ENCODE data around the gene TBCEL. TPM values are rescaled to one million over a fixed set of nuclear protein-coding genes. Genes with fewer than 3 reads are reported as not detected.

TBCEL gene
- total RNA-seq, 1 experiment from 2014 or later, result 17.7 TPM

- CTCF ChIA-PET, result no interaction called here
- Histone ChIP-seq H3K9me3 (ENCODE audit: control insufficient read depth in 1 of 2, insufficient read depth in 1 of 2, low read depth in 1 of 2, low read length in 2 of 2) (peaks cover 0 to 4% of the 10 kb centered on the region in 2 experiments; a peak in 1 of 4 replicates), H3K9me2 (ENCODE audit: insufficient read depth) (no peaks in the 10 kb centered on the region), H3K4me1 (ENCODE audit: control insufficient read depth in 1 of 2, insufficient read depth in 2 of 2, low read length in 2 of 2) (peaks cover 25 to 32% of the 10 kb centered on the region in 2 experiments), H2AFZ (ENCODE audit: low read depth, low read length, poor library complexity, severe bottlenecking) (no peak overlapping the region), H4K20me1 (ENCODE audit: insufficient read depth) (no peaks in the 10 kb centered on the region), H3K27me3 (ENCODE audit: insufficient read depth, low read length) (no peaks in the 10 kb centered on the region), H3K79me2 (ENCODE audit: insufficient read depth, low read length) (no peaks in the 10 kb centered on the region), H3K27ac (ENCODE audit: low read depth, low read length) (no peak overlapping the region), H3K9ac (ENCODE audit: low read length) (no peak overlapping the region), H3K36me3 (ENCODE audit: control insufficient read depth in 1 of 2, insufficient read depth in 2 of 2, low read length in 2 of 2) (no peaks in the 10 kb centered on the region), H3K4me2 (ENCODE audit: low read length) (no peak overlapping the region), H3K4me3 (replicated peaks in 1 of 2; ENCODE audit: low read depth in 1 of 2, low read length in 2 of 2) (no peak overlapping the region)
- no TSS peak for BruUV-seq (replicated peaks)
- RAD21 ChIA-PET (ENCODE audit: low non-redundant PET in 1 of 2, low total read pairs in 2 of 2, uncharacterized antibody in 2 of 2, unreplicated experiment in 2 of 2), result no interaction called here
- intact Hi-C loops (cut with micrococcal nuclease), result no loop called here
- POLR2A ChIA-PET, result no interaction called here
- no peak for ATAC-seq
- TF ChIP-seq SP1 (IDR thresholded peaks at IDR 0.05; ENCODE audit: low read depth) (no peak), CTCF (IDR thresholded peaks at IDR 0.05 in 2 of 3, conservative IDR thresholded peaks at IDR 0.05 in 1 of 3; ENCODE audit: borderline replicate concordance in 1 of 3, insufficient read depth in 1 of 3, low read depth in 2 of 3, low read length in 2 of 3) (no peak), JUND (IDR thresholded peaks at IDR 0.05) (no peak), TCF7L2 (IDR thresholded peaks at IDR 0.05; ENCODE audit: borderline replicate concordance, extremely low read depth, insufficient read depth, insufficient read length) (no peak), SRF (IDR thresholded peaks at IDR 0.05; ENCODE audit: low read depth) (no peak), CEBPB (IDR thresholded peaks at IDR 0.05; ENCODE audit: low read depth) (no peak), SIN3A (IDR thresholded peaks at IDR 0.05; ENCODE audit: low read depth) (no peak), EGR1 (IDR thresholded peaks at IDR 0.05; ENCODE audit: low read depth) (no peak), ELF1 (IDR thresholded peaks at IDR 0.05; ENCODE audit: borderline replicate concordance, low read depth) (no peak), POLR2A (IDR thresholded peaks at IDR 0.05; ENCODE audit: borderline replicate concordance, extremely low read depth, insufficient read depth, insufficient read length) (no peak), YY1 (IDR thresholded peaks at IDR 0.05; ENCODE audit: extremely low read depth, insufficient replicate concordance, low read depth, low read length) (no peak), REST (IDR thresholded peaks at IDR 0.05; ENCODE audit: low read depth) (no peak), ZFX (IDR thresholded peaks at IDR 0.05) (no peak), CBX3 (IDR thresholded peaks at IDR 0.05; ENCODE audit: low read depth) (no peak), EZH2 (IDR thresholded peaks at IDR 0.05) (no peak), ZBTB33 (IDR thresholded peaks at IDR 0.05; ENCODE audit: extremely low read depth, insufficient replicate concordance, low read length) (no peak), EZH2phosphoT487 (IDR thresholded peaks at IDR 0.05; ENCODE audit: borderline replicate concordance) (no peak), ATF3 (IDR thresholded peaks at IDR 0.05) (no peak), POLR2AphosphoS5 (IDR thresholded peaks at IDR 0.05; ENCODE audit: low read depth, low read length) (no peak), RAD21 (IDR thresholded peaks at IDR 0.05; ENCODE audit: low read depth) (no peak)
- no peak for DNase-seq (ENCODE audit: low read depth, low spot score)
These were observed 103.9 kb downstream of the TBCEL start for GRCh38 chr11:121127809-121128208.
